GM19043 (cell line): ENCODE measurements around the gene SIPA1.

Experiments
- ATAC-seq: cut with Tn5 transposase; IDR thresholded peaks from one replicate; pipeline ENCODE4 v1.9.1; 2021; ENCODE audit warnings: low read depth; ENCODE audit not compliant: unreplicated experiment

The SIPA1 gene

GRCh38 chr11:65641297-65642013 is 3.6 kb downstream of the SIPA1 start:
- ATAC-seq, result no peak

GRCh38 chr11:65642014-65642671 is 4.2 kb downstream of the SIPA1 start:
- no peak for ATAC-seq

- no peak for ATAC-seq
These were observed 6.1 kb downstream of the SIPA1 start for GRCh38 chr11:65643971-65644370.

GRCh38 chr11:65644837-65645236 is 6.9 kb downstream of the SIPA1 start:
- ATAC-seq, result no peak

GRCh38 chr11:65645710-65646109 is 7.8 kb downstream of the SIPA1 start:
- ATAC-seq, result no peak

GRCh38 chr11:65646288-65646957 is 8.5 kb downstream of the SIPA1 start:
- ATAC-seq, result no peak

GRCh38 chr11:65646958-65647701 is 9.2 kb downstream of the SIPA1 start:
- no peak for ATAC-seq

- ATAC-seq, result no peak
These were observed 11.1 kb downstream of the SIPA1 start for GRCh38 chr11:65648997-65649493.

GRCh38 chr11:65649656-65650546 is 12.0 kb downstream of the SIPA1 start:
- ATAC-seq, result no peak

GRCh38 chr11:65650547-65651338 is 12.8 kb downstream of the SIPA1 start:
- no peak for ATAC-seq

GRCh38 chr11:65651339-65651588 is 13.4 kb downstream of the SIPA1 start:
- ATAC-seq, result no peak

- ATAC-seq, result no peak
These were observed 13.9 kb downstream of the SIPA1 start for GRCh38 chr11:65651589-65652510.

GRCh38 chr11:65652511-65653228 is 14.8 kb downstream of the SIPA1 start:
- peak; percentile 54 for ATAC-seq

- no peak for ATAC-seq
These were observed 15.6 kb downstream of the SIPA1 start for GRCh38 chr11:65653229-65654225.

GRCh38 chr11:65654375-65655349 is 16.8 kb downstream of the SIPA1 start:
- ATAC-seq, result no peak
